Tibial nerve (tissue), 4 donors: ENCODE results near the gene OPCML.

Source experiments
- EP300 ChIP-seq, 2 donors: sonication (generic); formaldehyde crosslinking; IDR thresholded peaks; one replicate each; pipeline ENCODE4 v1.6.1; 2017; ENCODE audit warnings: antibody characterized with exemption in 2 of 2, mild to moderate bottlenecking in 1 of 2
- POLR2A ChIP-seq, 2 donors: fragments of 450-650 bp; IDR thresholded peaks; one replicate each; pipeline ENCODE4 v1.6.1; 2017; ENCODE audit warnings: antibody characterized with exemption in 2 of 2, mild to moderate bottlenecking in 2 of 2, moderate library complexity in 2 of 2
- TF ChIP-seq, protein P1 (sequence below), 5 experiments: fragments of 200-600 bp in 3 of 5; fragments of 450-650 bp in 2 of 5; sonication (generic) in 3 of 5; IDR thresholded peaks; one replicate each; pipeline ENCODE4 v1.5.1; 2016 to 2019; ENCODE audit warnings: antibody characterized with exemption in 5 of 5, mild to moderate bottlenecking in 3 of 5, moderate library complexity in 2 of 5

DNA sequence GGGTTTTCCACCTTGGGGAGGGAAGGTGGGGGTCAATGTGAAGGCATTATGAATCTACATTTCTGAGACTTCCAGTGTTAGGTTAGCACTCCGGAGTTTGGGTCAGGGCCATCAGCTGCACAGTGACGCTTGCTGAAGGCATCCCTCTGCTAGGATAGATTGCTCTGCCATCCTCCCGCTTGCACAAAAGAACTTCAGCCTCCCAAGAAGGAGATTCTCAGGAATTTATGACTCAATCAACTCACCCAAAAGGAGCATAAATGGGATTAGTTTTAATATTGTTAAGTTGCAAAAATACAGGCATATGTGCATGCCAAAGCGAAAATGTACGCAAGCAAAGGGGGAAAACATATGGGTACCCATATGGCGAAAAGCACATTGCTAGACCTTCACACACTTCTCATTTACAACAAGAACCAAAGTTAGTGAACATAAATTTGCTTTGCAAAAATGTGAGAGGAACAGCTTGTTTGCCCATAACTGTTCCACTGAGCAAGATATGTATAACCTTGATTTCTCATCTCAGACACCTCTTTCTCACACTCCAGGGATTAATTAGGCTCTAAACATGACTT is 1013.0 kb downstream of the OPCML start:
- TF ChIP-seq, protein P1, sequence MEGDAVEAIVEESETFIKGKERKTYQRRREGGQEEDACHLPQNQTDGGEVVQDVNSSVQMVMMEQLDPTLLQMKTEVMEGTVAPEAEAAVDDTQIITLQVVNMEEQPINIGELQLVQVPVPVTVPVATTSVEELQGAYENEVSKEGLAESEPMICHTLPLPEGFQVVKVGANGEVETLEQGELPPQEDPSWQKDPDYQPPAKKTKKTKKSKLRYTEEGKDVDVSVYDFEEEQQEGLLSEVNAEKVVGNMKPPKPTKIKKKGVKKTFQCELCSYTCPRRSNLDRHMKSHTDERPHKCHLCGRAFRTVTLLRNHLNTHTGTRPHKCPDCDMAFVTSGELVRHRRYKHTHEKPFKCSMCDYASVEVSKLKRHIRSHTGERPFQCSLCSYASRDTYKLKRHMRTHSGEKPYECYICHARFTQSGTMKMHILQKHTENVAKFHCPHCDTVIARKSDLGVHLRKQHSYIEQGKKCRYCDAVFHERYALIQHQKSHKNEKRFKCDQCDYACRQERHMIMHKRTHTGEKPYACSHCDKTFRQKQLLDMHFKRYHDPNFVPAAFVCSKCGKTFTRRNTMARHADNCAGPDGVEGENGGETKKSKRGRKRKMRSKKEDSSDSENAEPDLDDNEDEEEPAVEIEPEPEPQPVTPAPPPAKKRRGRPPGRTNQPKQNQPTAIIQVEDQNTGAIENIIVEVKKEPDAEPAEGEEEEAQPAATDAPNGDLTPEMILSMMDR (IDR thresholded peaks at IDR 0.05), result no peak
- TF ChIP-seq POLR2A (IDR thresholded peaks at IDR 0.05) (no peak), EP300 (IDR thresholded peaks at IDR 0.05) (no peak)
